GM21528 (cell line): Measurements from ENCODE around the gene PARD6A.

ENCODE experiments used
- ATAC-seq: cut with Tn5 transposase; IDR thresholded peaks from one replicate; pipeline ENCODE4 v1.9.1; 2021; ENCODE audit warnings: mild to moderate bottlenecking, moderate library complexity; ENCODE audit not compliant: unreplicated experiment, low FRiP score

Gene PARD6A

DNA sequence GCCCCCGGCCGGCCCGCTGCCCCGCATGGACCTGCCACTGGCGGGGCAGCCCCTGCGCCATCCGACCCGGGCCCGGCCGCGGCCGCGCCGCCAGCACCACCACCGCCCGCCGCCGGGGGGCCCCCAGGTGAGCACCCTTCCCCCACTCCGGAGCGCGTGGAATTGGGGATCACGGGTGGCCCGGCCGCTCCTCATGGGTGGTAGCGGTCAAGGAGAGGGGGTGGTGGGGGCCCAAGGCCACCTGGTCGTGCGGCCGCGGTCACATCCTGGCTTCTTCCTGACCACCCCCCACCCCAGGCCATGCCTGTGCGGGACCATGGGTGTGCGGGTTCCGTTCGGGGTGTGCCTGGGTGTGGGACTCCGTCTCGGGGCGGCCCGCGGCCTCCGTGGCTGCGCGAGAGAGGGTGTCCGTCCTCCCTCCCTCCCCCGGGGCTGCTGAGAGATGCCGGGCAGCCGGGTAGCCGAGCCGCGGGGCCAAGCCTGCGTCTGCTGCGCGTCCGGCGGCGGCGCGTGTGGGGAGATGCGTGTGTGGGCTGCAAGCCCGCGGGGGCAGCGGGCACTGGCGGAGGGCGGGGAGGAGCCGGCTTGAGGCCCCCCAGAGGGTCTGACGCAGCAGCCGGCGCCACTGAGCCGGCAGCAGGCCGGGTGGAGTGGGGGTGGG lies 7.5 kb upstream of the PARD6A start:
- no peak for ATAC-seq

DNA sequence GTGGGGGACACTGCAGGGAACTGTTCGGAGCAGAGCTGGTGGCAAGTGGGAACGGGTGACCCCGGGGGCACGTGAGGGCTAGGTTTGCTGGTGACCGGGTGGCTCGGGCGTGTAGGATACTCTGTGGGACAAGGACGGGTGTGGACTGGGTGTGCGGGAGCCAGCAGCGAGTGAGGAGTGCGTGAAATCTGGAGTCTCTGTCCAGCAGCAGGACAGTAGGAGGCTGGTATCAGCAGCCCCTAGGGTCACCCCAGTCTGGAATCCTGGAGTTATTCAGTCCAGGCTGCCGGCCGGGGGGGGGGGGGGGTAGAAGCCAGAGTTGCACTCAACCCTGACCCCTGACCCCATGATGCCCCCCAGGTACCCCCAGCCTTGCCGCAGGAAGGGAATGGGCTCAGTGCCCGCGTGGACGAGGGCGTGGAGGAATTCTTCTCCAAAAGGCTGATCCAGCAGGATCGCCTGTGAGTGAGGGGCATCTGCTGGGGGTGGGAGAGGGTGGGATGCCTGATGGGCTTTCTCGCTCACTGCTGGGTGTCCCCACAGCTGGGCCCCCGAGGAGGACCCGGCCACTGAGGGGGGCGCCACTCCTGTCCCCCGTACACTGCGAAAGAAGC lies 6.9 kb upstream of the PARD6A start:
- ATAC-seq: no peak

DNA sequence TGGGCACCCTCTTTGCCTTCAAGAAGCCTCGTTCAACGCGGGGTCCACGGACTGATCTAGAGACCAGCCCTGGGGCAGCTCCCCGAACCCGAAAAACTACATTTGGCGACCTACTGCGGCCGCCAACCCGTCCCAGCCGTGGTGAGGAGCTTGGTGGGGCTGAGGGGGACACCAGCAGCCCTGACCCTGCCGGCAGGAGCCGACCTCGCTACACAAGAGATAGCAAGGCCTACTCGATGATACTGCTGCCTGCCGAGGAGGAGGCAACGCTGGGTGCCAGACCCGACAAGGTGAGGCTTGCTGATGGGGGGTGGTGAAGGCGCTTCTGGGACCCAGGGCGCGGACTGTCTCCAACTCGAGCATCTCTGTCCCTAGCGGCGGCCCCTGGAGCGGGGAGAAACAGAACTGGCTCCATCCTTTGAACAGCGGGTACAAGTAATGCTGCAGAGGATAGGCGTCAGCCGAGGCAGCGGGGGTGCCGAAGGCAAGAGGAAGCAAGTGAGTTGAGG lies 6.3 kb upstream of the PARD6A start:
- ATAC-seq: no peak

DNA sequence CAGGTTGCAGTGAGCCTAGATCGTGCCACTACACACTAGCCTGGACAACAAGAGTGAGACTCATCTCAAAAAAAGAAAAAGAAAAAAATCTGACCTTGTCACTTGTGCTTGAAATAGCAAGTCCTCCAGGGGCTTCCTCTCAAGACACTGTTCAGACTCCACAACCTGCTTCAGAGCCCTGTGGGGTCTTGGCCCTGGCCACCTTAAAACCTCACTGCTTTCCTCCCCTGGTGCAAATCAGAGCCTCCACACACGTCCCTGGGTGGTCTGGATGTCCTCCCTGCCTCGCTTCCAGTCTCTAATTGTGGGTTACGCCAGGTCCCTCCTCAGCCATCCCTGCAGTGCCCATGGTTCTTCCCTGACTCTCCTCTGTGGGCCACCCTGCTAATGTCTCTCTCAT lies 5.4 kb upstream of the PARD6A start:
- ATAC-seq: no peak

DNA sequence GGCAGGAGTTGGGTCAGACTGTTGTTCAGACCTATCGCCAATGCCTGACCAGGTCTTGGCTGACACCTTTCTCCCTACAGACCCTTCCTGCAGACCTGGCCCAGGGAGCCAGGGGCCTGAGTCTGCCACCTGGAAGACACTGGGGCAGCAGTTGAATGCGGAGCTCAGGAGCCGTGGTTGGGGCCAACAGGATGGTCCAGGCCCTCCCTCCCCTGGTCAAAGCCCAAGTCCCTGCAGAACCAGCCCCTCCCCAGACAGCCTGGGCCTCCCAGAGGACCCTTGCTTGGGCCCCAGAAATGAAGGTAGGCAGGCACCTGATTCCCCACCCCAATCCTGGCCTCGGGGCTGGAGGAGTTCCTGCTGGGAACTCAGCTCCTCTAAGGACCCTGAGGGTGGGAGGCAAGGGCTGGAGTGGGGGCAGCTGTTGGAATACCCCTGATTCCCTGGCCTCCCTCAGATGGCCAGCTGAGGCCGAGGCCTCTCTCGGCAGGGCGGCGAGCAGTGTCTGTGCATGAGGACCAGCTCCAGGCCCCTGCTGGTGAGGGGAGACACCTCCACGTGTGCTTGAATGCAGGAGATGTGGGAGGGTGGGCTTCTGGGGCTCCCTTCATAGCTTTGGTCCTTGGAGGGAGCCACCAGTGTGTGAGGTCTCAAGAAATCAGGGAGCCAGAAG lies 4.3 kb upstream of the PARD6A start:
- no peak for ATAC-seq

DNA sequence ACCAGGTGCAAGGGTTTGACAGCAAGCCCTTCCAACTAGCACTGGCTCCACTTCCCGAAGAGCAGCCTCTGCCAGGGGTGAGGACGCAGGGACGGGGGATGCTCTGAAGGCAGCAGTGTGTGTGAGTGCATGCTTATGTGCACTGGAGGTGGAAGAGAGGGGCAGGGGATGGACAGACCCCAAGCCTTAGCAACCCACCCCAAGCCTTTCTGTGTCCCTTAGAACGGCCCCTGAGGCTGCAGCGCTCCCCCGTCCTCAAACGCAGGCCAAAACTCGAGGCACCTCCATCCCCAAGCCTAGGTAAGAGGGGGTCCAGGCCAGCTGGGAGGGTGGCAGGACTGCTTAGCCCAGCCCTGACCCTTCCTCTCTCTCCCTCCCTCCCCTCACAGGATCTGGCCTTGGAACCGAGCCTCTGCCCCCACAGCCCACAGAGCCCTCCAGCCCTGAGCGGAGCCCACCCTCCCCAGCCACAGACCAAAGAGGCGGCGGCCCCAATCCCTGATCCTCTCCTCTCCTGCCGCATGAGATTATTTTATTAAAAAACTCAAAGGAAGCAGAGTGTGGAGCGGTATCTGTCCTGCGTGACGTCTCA lies 3.6 kb upstream of the PARD6A start:
- no peak for ATAC-seq

DNA sequence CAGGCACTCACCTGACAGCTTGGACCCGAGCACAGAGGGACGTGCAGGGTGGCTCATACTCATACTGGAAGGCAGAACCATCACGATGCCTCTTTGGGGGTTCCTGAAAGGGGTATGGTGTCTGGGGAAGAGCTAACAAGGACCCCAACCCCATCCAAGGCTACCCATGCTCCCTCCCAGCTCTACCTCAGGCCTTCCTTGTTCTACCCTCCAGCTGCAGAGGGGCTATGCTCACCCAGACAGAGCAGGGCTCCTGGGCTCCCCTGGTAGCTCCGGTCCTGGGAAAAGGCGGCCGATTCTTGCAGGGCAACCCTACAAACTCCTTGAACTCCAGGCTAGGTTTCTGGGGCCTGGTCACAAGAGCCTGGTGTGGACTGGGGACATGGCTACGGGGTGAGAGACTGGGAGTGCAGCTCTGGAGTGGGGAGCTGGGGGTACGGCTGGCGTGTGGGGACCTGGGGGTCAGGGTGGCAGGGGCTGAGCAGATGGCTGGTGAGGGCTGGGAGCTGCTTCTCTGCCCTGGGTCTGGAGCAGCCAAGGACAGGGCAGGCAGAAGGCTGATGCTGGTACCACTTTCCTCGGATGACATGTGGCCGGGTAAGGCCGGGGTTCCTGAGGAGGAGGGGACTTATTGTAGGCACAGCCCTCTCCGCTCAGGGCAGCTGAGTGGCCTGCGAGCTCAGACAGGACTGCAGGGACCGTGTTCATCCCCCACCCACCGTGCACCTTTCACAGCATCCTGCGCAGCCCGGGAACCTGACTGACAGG lies 2.8 kb upstream of the PARD6A start:
- ATAC-seq: no peak

DNA sequence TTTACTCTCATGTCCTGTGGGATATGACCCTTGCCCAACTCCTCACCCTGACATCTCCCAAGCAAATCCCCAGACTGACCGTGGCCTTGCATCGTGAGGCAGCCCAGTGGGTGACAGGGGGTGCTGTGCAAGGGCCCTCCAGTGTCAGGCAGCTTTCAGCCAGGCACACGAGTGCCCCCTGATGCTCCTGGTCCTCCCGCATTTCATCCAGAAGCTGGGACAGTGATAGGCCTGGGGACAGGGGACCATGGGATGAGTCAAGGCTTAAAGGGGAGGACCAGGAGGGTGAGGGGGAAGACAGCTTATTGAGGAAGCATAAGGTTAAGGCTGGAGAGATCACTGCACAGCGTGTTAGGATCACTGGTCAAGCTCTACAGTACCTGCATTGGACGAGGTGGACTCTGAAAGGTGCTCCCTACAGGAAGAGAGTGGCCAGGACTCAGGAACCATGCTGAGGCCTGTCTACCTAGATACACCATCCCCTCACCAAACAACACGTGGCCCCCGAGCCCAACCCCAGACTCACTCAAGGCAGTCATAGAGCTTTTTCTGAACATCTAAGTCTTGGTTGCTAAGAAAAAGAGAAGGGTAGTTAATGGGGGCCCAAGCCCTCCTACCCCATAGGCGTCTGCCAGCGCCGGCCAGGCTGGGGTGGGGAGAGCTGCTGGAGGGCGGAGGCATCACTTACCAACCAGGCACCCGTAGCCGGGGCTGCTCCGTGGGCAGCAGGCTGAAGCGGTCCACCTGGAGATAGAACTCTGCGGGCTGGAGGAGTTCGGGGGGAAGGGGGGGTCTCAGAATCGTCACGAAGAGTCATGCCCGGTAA lies 1.7 kb upstream of the PARD6A start:
- no peak for ATAC-seq

DNA sequence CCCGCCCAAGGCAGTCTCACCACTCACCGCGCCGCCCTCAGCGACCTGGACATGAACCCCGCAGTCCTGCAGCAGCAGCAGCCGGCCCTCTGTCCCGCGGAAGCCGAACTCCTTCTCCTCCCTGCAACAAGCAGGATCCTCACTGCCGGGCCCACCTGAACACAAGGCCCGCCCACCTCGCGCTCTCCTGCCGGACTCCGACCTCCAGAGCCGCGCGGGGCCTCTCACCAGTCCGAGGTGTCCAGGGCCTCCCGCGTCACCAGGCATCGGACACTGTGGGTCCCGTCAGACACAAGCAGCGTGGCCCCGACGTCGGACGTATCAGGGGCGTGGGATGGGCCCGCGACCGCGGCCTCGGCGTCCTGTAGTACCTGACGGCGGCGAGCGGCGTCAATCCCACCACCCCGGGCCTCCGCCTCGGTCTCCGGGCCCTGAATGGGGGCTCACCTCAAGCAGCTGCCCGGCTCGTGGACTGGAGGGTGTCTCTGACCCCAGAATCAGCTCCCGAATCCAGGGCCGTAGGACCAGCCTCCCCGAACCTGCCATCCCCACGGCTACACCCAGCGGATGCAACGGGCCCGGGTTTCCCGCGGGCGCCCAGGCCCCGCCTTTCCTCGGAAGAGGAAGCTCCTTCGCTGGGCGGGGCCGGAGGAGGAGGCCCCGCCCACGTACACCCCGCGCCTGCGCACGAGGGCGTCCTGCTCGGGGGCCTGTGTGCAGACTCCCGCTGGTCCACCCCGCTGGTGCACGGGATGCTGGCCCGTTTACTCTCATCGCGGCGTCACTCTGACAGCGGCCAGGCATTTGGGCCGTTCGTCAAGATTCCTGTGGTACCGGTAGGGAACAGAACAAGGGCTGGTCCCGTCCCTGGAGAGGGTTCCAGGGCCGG lies 841 bp upstream of the PARD6A start, which contains the start of gene ACD:
Gene ACD (minus strand): TSS at position 586 of the 889 bp plus-strand sequence. CDS start 40 bp downstream, at position 546.
- peak; percentile 59 for ATAC-seq

DNA sequence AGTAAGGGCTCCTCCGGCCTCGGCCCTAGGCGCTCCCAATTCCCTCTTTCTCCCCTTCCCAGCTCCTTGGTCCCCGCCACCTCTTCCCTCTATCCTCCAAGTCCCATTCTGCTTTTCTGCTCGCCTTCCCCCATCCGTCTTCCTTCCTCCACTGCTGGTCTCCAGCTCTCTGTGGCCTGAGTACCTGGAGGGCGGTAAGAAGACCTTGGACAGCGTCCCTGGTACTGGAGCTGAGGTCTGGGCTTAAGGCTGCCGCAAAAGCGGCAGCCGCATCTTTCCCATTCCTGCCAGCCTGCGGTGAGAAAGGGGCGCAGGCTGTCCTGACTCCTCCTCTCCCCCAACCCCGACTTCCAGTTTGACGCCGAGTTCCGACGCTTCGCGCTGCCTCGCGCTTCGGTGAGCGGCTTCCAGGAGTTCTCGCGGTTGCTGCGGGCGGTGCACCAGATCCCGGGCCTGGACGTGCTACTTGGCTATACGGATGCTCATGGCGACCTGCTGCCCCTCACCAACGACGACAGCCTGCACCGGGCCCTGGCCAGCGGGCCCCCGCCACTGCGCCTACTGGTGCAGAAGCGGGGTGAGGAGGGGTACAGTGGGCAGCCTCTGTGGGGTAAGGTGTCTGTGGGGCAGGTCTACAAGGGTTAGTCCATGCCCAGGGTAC lies 471 bp downstream of the PARD6A start:
- ATAC-seq: no peak

DNA sequence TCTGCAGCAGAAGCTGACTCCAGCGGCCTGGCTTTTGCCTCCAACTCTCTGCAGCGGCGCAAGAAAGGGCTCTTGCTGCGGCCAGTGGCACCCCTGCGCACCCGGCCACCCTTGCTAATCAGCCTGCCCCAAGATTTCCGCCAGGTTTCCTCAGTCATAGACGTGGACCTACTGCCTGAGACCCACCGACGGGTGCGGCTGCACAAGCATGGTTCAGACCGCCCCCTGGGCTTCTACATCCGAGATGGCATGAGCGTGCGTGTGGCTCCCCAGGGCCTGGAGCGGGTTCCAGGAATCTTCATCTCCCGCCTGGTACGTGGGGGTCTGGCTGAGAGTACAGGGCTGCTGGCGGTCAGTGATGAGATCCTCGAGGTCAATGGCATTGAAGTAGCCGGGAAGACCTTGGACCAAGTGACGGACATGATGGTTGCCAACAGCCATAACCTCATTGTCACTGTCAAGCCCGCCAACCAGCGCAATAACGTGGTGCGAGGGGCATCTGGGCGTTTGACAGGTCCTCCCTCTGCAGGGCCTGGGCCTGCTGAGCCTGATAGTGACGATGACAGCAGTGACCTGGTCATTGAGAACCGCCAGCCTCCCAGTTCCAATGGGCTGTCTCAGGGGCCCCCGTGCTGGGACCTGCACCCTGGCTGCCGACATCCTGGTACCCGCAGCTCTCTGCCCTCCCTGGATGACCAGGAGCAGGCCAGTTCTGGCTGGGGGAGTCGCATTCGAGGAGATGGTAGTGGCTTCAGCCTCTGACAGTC lies 1.3 kb downstream of the PARD6A start:
- no peak for ATAC-seq

DNA sequence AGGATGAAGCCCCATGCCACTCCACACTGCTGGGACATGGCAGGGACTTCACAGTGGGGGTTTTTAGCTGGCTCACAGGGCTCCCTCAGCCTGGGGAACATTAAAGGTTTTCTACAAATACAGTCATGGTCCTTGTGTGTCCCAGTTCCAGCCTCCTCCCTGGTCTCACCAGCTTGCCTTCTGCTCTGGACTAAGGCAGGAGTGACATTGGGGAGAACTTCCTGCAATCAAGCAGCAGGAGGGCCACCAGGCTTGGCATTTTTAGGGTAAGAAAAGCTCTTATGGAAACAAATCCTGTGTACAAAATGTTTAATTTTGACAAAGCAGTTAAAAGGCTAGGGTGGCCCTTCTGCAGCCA lies 1.9 kb downstream of the PARD6A start:
- no peak for ATAC-seq

DNA sequence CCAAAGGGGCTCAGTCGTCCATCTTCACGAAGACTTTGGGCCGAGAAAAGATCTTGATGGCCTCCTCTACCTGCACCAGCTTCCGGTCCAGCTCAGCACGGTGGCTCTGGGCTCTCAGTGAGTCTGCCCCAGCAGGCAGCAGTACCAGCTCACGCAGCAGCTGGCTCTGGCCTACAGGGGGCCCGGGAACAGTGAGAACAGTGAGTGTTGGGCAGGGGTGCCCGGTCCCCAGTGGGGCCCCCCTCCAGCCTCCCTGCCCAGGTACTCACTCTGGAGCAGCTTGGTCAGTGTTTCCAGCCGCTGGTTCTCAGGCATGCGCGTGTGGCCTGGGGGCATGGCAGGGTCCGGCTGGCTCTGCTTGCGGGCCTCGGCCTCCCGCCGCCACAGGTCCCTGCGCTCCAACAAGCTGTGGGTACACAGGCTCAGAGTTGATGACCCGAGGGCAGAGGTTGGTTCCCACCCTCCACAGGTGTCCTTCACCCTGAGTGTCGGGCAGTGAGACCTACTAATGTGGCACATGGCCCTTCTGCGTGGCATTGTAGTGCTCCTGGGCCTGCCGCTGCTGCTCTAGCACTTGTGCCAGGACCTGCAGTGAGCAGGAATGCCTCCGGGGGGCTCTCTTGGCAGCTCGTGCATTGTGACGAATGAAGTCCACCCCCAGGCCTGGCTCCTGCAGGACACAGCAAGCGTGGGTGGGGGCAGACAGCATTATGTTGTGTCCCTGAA lies 2.6 kb downstream of the PARD6A start:
- no peak for ATAC-seq

DNA sequence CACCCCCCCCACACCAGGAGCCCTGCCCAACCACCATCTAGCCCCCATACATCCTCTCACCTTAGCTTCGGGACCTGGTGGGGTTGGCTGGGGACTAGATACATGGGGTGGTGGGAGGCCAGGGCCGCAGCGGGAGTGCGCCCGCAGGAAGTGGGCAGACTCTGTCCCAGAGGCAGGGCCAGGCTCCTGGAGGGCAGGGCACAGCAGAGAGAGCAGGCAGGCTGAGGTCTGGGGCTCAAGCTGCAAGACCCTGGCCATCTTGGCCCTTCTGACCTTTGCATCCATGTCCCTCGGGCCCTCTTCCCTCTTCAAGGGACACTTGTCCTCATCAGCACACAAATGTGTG lies 3.1 kb downstream of the PARD6A start:
- ATAC-seq: no peak

DNA sequence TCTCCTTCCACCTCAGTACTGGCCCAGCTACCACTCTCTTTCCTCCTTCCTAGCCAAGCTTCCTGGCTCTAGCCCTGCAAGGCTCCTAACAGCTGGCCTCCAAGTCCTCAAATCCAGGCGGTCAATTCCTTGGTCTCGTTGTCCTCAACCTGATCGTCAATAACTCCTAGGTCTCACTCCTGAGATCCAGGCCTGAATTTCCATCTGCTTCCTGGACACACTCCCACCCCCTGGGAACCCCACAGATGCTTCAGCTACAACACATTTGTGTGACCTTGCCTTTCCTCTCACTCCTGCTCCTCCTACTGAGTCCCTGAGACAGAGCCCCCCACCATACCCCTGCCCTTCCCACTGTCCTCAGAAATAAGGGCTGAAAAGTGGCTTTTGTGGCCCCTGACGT lies 3.5 kb downstream of the PARD6A start:
- ATAC-seq: no peak

DNA sequence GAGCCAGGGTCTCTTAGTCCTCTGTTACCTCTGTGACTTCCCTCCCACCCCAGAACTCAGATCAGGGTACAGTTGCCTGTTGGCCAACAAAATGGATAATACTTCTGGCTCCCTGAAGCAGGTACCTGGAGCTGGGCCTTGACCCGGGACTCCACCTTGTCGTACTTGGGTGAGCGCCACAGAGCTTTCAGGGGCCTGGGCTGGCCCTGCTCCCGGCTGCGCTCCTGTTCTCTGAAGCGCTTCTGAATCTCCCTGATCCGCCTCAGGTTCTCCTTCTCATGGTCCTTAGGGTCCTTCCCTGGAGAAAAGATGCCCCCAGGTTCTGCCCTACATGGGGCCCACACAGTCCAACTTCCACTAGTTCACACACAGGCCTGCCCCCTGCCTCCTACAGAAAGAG lies 4.1 kb downstream of the PARD6A start:
- no peak for ATAC-seq

DNA sequence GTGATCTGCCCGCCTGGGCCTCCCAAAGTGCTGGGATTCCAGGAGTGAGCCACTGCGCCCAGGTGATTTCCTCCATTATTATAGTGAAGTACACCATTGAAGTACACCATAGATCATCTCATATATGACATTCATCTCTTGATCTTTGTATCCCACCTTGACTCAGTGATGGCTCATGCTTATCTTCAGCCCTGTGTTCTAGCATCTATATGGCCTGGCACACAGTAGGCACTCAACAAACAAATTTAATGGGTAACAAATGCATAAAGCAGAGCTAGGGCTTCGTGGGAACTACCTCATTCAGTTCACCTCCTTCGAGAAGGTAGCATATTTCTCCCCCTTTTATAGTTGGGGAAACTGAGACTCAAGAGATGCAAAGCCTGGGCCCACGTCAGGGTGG lies 4.8 kb downstream of the PARD6A start:
- no peak for ATAC-seq
